HL-60 (cell line): ENCODE results near the gene OCEL1.

Experiments
- DNase-seq, 2 experiments: peaks; one replicate each; pipeline ENCODE4 v3.0.0-alpha.2; 2010 to 2020; ENCODE audit warnings: low read depth in 1 of 2, low spot score in 1 of 2
- H3K27ac ChIP-seq: fragments of 250-450 bp; sonication (Bioruptor Pico); replicated peaks from 2 replicates; pipeline ENCODE4 v1.5.1; 2020; ENCODE audit warnings: mild to moderate bottlenecking, moderate library complexity
- H3K27me3 ChIP-seq: fragments of 250-450 bp; sonication (Bioruptor Pico); 2 replicates; pipeline ENCODE4 v1.5.1; 2021; ENCODE audit warnings: mild to moderate bottlenecking, moderate library complexity; ENCODE audit not compliant: insufficient read depth, poor library complexity, severe bottlenecking
- H3K4me3 ChIP-seq: replicated peaks from 2 replicates; pipeline ENCODE4 v1.5.1; 2011; ENCODE audit warnings: mild to moderate bottlenecking, control low read depth, low read length; ENCODE audit not compliant: insufficient read depth
- CTCF ChIP-seq: IDR thresholded peaks from one replicate; pipeline ENCODE4 v1.5.1; 2011; ENCODE audit warnings: low read length, control low read depth, inconsistent platforms; ENCODE audit not compliant: insufficient read depth
- GABPA ChIP-seq: IDR thresholded peaks from 2 replicates; pipeline ENCODE4 v1.6.1; 2012; ENCODE audit warnings: low read depth
- POLR2AphosphoS5 ChIP-seq: IDR thresholded peaks from 2 replicates; pipeline ENCODE4 v1.6.1; 2012; ENCODE audit warnings: low read depth
- SPI1 ChIP-seq: IDR thresholded peaks from 2 replicates; pipeline ENCODE4 v1.6.1; 2012; ENCODE audit warnings: low read depth, mild to moderate bottlenecking, borderline replicate concordance
- TF ChIP-seq, protein P1 (sequence below): IDR thresholded peaks from 2 replicates; pipeline ENCODE4 v1.6.1; 2012; ENCODE audit warnings: low read depth; ENCODE audit not compliant: insufficient replicate concordance

Gene OCEL1

GRCh38 chr19:17197666-17198065 is 28.4 kb upstream of the OCEL1 start:
- no peak for TF ChIP-seq SPI1
- TF ChIP-seq CTCF: no peak
- TF ChIP-seq POLR2AphosphoS5: no peak
- TF ChIP-seq, protein P1, sequence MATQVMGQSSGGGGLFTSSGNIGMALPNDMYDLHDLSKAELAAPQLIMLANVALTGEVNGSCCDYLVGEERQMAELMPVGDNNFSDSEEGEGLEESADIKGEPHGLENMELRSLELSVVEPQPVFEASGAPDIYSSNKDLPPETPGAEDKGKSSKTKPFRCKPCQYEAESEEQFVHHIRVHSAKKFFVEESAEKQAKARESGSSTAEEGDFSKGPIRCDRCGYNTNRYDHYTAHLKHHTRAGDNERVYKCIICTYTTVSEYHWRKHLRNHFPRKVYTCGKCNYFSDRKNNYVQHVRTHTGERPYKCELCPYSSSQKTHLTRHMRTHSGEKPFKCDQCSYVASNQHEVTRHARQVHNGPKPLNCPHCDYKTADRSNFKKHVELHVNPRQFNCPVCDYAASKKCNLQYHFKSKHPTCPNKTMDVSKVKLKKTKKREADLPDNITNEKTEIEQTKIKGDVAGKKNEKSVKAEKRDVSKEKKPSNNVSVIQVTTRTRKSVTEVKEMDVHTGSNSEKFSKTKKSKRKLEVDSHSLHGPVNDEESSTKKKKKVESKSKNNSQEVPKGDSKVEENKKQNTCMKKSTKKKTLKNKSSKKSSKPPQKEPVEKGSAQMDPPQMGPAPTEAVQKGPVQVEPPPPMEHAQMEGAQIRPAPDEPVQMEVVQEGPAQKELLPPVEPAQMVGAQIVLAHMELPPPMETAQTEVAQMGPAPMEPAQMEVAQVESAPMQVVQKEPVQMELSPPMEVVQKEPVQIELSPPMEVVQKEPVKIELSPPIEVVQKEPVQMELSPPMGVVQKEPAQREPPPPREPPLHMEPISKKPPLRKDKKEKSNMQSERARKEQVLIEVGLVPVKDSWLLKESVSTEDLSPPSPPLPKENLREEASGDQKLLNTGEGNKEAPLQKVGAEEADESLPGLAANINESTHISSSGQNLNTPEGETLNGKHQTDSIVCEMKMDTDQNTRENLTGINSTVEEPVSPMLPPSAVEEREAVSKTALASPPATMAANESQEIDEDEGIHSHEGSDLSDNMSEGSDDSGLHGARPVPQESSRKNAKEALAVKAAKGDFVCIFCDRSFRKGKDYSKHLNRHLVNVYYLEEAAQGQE: no peak
- Histone ChIP-seq H3K27ac (no peak overlapping the region), H3K4me3 (no peak overlapping the region), H3K27me3 (no peaks in the 10 kb centered on the region)
- DNase-seq: no peak

DNA sequence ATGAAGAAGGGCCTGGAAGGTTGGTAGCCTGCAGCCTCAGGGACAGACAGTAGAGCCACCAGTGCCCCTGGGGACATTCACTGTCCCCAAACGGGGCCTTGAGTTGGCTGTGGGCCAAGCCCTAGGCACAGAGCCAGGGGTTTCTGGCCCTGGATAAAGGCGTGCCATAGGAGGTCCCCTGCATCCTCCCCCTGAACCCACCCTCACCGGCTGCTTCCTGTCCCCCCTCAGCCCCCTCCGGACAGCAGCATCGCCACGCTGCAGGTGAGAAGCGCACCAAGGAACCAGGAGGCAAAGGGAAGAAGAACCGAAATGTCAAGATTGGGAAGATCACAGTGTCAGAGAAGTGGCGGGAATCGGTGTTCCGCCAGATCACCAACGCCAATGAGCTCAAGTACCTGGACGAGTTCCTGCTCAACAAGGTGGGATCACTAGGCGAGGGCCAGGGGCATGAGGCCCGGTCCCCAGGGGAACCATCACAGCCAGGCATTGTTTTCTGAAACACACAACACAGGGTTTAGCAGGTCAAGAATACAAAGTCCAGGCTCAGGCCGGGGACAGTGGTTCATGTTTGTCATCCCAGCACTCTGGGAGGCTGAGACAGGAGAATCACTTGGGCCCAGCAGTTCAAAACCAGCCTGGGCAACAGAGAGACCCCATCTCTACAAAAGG is 25.5 kb upstream of the OCEL1 start:
- Histone ChIP-seq H3K27ac (no peak overlapping the region), H3K27me3 (no peaks in the 10 kb centered on the region), H3K4me3 (no peak overlapping the region)
- TF ChIP-seq, protein P1: no peak
- no peak for TF ChIP-seq SPI1
- no peak for TF ChIP-seq GABPA
- no peak for TF ChIP-seq CTCF
- no peak for TF ChIP-seq POLR2AphosphoS5
- no peak for DNase-seq

GRCh38 chr19:17202249-17202648 is 23.8 kb upstream of the OCEL1 start:
- H3K27me3 ChIP-seq: no peaks in the 10 kb centered on the region
- no peak overlapping the region for H3K27ac ChIP-seq
- DNase-seq: no peak
- H3K4me3 ChIP-seq: no peak overlapping the region
- TF ChIP-seq GABPA: no peak
- no peak for TF ChIP-seq CTCF
- TF ChIP-seq POLR2AphosphoS5: no peak
- TF ChIP-seq, protein P1: no peak
- TF ChIP-seq SPI1: no peak
